Activated naive CD8-positive, alpha-beta T cell treated with anti-CD3 and anti-CD28 coated beads, Interleukin-2, amount 50 U/mL, for 24 hours (primary cell): ENCODE results near the gene MICALL2.

Experiments used
- ATAC-seq: fragments of 150-1000 bp; cut with Tn5 transposase; one replicate; pipeline ENCODE4 v1.10.0; 2021
- DNase-seq: peaks from one replicate; pipeline ENCODE4 v3.0.0; 2021
- H3K27ac Mint-ChIP-seq: one replicate; pipeline ENCODE4 v1.8.0; 2021; ENCODE audit warnings: mild to moderate bottlenecking, mixed read lengths
- H3K27me3 Mint-ChIP-seq: one replicate; pipeline ENCODE4 v1.8.0; 2021; ENCODE audit warnings: mixed read lengths
- H3K36me3 Mint-ChIP-seq: one replicate; pipeline ENCODE4 v1.8.0; 2021; ENCODE audit warnings: low read depth, mixed read lengths
- H3K4me1 Mint-ChIP-seq: one replicate; pipeline ENCODE4 v1.8.0; 2021; ENCODE audit warnings: mixed read lengths
- H3K4me3 Mint-ChIP-seq: one replicate; pipeline ENCODE4 v1.8.0; 2021; ENCODE audit warnings: mild to moderate bottlenecking, moderate library complexity, mixed read lengths
- H3K9me3 Mint-ChIP-seq: one replicate; pipeline ENCODE4 v1.8.0; 2021; ENCODE audit warnings: mixed read lengths

Gene MICALL2

DNA sequence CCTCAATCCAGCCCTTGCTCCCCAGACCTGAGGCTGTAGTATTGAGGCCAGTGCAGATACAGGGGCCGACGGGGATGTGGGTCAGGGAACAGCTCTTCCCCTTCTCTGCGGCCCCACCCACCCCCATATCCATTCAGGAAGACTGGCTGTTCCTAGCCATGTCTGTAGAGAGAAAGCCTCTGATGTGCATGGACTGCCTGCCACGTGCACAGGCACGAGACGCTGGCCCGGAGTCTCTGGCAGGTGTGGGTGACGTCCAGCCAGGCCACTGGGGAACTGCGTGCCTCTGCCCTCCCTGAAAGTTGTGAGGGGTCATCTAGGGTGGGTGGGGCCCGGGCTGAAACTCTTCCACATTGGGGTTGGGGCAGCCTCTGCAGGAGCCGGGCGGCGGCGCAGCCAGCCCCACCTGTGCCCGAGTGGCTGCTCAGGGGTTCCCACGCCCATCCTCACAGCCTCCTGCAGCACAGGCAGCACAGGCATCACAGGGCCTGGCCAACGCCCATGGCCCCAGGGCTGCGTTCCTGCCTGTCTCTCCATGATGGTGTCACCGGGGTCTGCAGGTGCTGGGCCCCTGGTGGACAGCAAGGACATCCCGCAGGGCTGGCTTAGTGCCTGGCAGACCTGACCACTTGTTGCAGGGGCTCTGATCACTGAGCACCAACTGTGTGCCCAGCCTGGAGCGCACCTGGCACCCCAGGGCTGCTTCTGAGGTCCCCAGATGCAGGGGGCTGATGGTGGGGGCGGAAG, 27.5 kb downstream of the MICALL2 start:
- Mint-ChIP-seq H3K27ac (no peak overlapping the region), H3K4me3 (no peak overlapping the region), H3K4me1 (peaks cover 2% of the 10 kb centered on the region), H3K9me3 (no peaks in the 10 kb centered on the region), H3K27me3 (peaks cover 6% of the 10 kb centered on the region), H3K36me3 (no peaks in the 10 kb centered on the region)
- ATAC-seq (no peak), DNase-seq (no peak)

GRCh38 chr7:1431226-1431625, 28.0 kb downstream of the MICALL2 start:
- Mint-ChIP-seq H3K4me1 (peaks cover 2% of the 10 kb centered on the region), H3K4me3 (no peak overlapping the region), H3K27me3 (peaks cover 6% of the 10 kb centered on the region), H3K9me3 (no peaks in the 10 kb centered on the region), H3K36me3 (no peaks in the 10 kb centered on the region), H3K27ac (no peak overlapping the region)
- ATAC-seq (no peak), DNase-seq (no peak)

DNA sequence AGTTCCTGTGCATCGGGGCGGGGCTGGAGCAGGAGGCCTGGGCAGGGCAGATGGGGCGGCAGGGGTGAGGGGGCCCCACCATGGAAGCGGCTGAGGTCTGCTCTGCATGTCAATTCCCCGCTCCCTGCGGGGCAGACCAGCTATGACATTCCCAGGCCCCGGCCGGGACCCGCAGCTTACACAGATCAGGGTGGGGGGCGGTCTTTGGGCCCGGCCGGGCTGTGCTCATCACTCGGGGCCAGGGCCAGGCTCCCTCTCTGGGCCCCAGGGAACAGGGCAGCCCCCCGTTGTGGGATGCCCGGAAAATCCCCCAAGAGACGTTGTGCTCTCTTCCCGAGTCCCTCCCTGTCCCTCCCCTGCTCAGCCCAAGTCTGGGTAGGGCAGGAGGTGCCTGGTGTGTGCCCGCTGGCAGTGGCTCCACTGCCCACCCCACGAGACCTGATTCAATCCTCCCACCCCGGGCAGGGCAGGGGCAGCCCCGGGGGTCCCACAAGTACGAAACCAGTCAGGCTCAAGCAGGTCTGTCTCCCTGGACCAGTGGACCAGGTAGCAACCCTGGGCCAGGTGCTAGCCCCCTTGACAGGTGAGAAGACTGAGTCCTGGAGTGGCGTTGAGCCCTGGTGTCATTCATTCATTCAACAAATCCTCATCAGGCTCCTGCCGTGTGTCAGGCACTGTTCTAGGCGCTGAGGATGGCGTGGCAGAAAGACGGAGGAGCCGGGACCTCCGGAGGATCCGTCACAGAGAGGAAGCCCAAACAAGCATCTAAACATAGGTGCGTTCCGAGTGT, 29.0 kb downstream of the MICALL2 start:
- Mint-ChIP-seq H3K4me3 (no peak overlapping the region), H3K4me1 (peaks cover 2% of the 10 kb centered on the region), H3K27ac (no peak overlapping the region), H3K27me3 (peaks cover 6% of the 10 kb centered on the region), H3K36me3 (no peaks in the 10 kb centered on the region), H3K9me3 (no peaks in the 10 kb centered on the region)
- DNase-seq (no peak), ATAC-seq (no peak)

DNA sequence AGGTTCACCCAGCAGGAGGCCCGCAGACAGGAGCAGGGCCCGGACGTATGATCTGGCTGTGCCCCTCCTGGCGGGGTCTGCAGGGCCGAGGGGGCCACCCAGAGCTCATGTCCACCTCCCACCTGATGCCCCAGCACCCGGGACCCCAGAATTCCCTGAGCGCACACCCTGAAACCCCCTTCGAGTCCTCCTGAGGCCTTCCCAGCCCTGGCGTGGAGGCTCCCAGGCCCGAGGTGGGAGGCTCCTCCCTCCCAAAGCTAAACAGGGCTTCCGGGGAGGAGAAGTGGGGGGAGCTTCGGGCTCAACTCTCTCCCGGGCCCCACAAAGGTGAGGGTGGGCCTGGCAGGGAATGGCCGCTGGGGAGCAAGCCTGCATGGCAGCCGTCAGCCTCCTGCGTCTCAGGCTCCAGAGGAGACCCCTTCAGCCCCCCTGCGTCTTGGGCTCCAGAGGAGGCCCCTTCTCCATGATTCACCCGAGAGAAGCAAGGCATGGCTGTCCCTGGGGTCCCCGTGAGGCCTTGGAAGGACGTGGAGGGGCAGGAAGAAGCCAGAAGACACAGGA, 30.2 kb downstream of the MICALL2 start:
- no peak overlapping the region for H3K27ac Mint-ChIP-seq
- no peak for DNase-seq
- no peaks in the 10 kb centered on the region for H3K9me3 Mint-ChIP-seq
- peaks cover 6% of the 10 kb centered on the region for H3K27me3 Mint-ChIP-seq
- no peak for ATAC-seq
- peaks cover 2% of the 10 kb centered on the region for H3K4me1 Mint-ChIP-seq
- no peaks in the 10 kb centered on the region for H3K36me3 Mint-ChIP-seq
- H3K4me3 Mint-ChIP-seq = no peak overlapping the region

GRCh38 chr7:1427064-1427657, 32.1 kb downstream of the MICALL2 start:
- Mint-ChIP-seq H3K36me3 (no peaks in the 10 kb centered on the region), H3K9me3 (no peaks in the 10 kb centered on the region), H3K4me1 (peaks cover 3% of the 10 kb centered on the region), H3K27me3 (peaks cover 14% of the 10 kb centered on the region), H3K4me3 (no peak overlapping the region), H3K27ac (no peak overlapping the region)
- DNase-seq (no peak), ATAC-seq (no peak)

- Mint-ChIP-seq H3K4me1 (peaks cover 3% of the 10 kb centered on the region), H3K4me3 (no peak overlapping the region), H3K36me3 (no peaks in the 10 kb centered on the region)
These were observed 32.8 kb downstream of the MICALL2 start for GRCh38 chr7:1426474-1426873.

GRCh38 chr7:1425292-1426136, 33.8 kb downstream of the MICALL2 start:
- H3K27ac Mint-ChIP-seq = no peak overlapping the region
- H3K9me3 Mint-ChIP-seq = no peaks in the 10 kb centered on the region
- H3K36me3 Mint-ChIP-seq = no peaks in the 10 kb centered on the region

More at GRCh38 chr7:1426474-1426873, 32.8 kb downstream of the MICALL2 start:
- DNase-seq (no peak), ATAC-seq (no peak)
- no peak overlapping the region for H3K27ac Mint-ChIP-seq
- no peaks in the 10 kb centered on the region for H3K9me3 Mint-ChIP-seq
- peaks cover 13% of the 10 kb centered on the region for H3K27me3 Mint-ChIP-seq

DNA sequence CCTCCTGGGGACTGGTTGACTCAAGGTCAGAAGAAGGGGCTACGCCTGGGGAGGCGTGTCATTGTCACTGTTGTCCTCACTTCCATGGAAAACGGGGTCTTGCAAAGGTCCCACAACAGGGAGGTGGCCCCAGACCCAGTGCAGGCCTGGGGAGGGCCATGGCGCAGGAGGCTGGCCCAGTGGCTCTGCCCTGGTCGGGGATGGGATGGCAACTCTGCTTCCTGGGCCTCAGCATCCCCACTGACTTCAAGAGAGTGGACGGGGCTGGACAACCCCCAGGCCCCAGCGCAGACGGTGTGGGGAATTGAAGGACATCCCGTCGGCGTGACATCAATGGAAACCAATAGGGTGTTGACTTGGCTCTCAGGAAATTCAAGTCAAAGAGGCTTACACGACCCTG, 35.2 kb downstream of the MICALL2 start:
- Mint-ChIP-seq H3K27ac (no peak overlapping the region), H3K27me3 (peaks cover 10% of the 10 kb centered on the region), H3K36me3 (no peaks in the 10 kb centered on the region), H3K9me3 (no peaks in the 10 kb centered on the region), H3K4me1 (peaks cover 6% of the 10 kb centered on the region), H3K4me3 (no peak overlapping the region)
- no peak for ATAC-seq
- DNase-seq = no peak

More at GRCh38 chr7:1425292-1426136, 33.8 kb downstream of the MICALL2 start:
- peaks cover 3% of the 10 kb centered on the region for H3K4me1 Mint-ChIP-seq
- peaks cover 11% of the 10 kb centered on the region for H3K27me3 Mint-ChIP-seq
- DNase-seq (no peak), ATAC-seq (no peak)
- no peak overlapping the region for H3K4me3 Mint-ChIP-seq

GRCh38 chr7:1423264-1423811, 35.9 kb downstream of the MICALL2 start:
- DNase-seq (no peak), ATAC-seq (no peak)
- Mint-ChIP-seq H3K36me3 (no peaks in the 10 kb centered on the region), H3K27me3 (peaks cover 10% of the 10 kb centered on the region), H3K4me3 (no peak overlapping the region), H3K4me1 (peaks cover 9% of the 10 kb centered on the region), H3K27ac (no peak overlapping the region), H3K9me3 (no peaks in the 10 kb centered on the region)

- ATAC-seq = no peak
- no peak for DNase-seq
- no peaks in the 10 kb centered on the region for H3K9me3 Mint-ChIP-seq
- peaks cover 10% of the 10 kb centered on the region for H3K27me3 Mint-ChIP-seq
- H3K27ac Mint-ChIP-seq = no peak overlapping the region
- H3K36me3 Mint-ChIP-seq = no peaks in the 10 kb centered on the region
- H3K4me1 Mint-ChIP-seq = peaks cover 15% of the 10 kb centered on the region
- no peak overlapping the region for H3K4me3 Mint-ChIP-seq
These were observed 36.6 kb downstream of the MICALL2 start for GRCh38 chr7:1422512-1423263.

DNA sequence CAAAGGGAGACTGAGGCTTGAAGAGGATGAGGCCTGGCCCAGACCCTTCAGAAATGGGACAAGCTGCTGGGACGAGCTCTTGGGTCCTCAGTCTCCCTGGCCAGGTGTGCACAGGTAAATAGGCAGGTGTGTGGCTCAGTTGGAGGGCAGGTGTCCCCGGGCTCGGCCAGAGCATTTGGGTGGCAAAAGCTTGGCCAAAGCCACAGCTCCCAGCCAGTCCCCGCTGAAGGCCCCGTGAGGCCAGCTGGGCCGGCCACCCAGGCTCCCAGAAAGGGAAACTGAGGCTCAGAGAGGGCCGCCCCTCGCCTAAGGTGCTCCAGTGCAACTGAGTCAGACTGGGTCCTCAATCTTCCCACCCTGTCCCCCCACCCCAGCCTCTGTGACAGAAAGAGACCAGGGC, 37.3 kb downstream of the MICALL2 start:
- no peak for DNase-seq
- H3K9me3 Mint-ChIP-seq = no peaks in the 10 kb centered on the region
- H3K4me3 Mint-ChIP-seq = no peak overlapping the region
- no peaks in the 10 kb centered on the region for H3K36me3 Mint-ChIP-seq
- ATAC-seq = no peak
- no peak overlapping the region for H3K27ac Mint-ChIP-seq
- peaks cover 12% of the 10 kb centered on the region for H3K27me3 Mint-ChIP-seq
- peaks cover 22% of the 10 kb centered on the region for H3K4me1 Mint-ChIP-seq

GRCh38 chr7:1421020-1421790, 38.1 kb downstream of the MICALL2 start:
- ATAC-seq (no peak), DNase-seq (no peak)
- no peak overlapping the region for H3K4me3 Mint-ChIP-seq
- H3K27ac Mint-ChIP-seq = no peak overlapping the region
- H3K4me1 Mint-ChIP-seq = peaks cover 26% of the 10 kb centered on the region
- H3K36me3 Mint-ChIP-seq = no peaks in the 10 kb centered on the region
- H3K27me3 Mint-ChIP-seq = peaks cover 13% of the 10 kb centered on the region
- no peaks in the 10 kb centered on the region for H3K9me3 Mint-ChIP-seq

DNA sequence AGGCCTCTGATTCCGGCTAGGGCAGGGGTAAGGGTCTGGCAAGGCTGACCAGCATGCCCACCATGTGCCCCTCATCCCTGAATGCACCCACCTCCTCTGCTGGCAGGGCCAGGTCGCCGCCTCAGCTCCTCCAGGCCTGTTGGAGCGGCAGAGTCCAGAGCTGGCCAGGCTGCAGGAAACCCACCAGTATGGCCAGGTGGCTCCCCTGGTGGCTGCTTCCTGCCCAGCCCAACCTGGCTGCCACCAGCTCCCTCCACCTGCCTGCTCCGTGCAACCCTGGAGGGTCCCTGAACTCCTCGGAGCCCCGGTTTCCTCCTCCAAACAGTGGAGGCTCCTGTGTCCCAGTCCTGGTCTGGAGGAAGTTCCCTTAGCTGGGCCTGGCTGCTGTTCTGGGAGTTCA, 39.6 kb downstream of the MICALL2 start:
- H3K27me3 Mint-ChIP-seq = peaks cover 14% of the 10 kb centered on the region
- no peak overlapping the region for H3K4me3 Mint-ChIP-seq
- ATAC-seq (no peak), DNase-seq (no peak)
- H3K9me3 Mint-ChIP-seq = no peaks in the 10 kb centered on the region
- H3K4me1 Mint-ChIP-seq = peaks cover 28% of the 10 kb centered on the region
- H3K36me3 Mint-ChIP-seq = no peaks in the 10 kb centered on the region
- no peak overlapping the region for H3K27ac Mint-ChIP-seq
